ENCODE data around the gene RIN2. TPM values are rescaled to one million over a fixed set of nuclear protein-coding genes. Genes with fewer than 3 reads are reported as not detected.

The RIN2 gene
- total RNA-seq, 2 donors from 2014 or later, result 20.4 to 34.0 TPM

GRCh38 chr20:19789446-19789845 lies 31.4 kb downstream of the RIN2 start:
- 56 to 57% methylated on average over 2 of the region's 2 CpGs for WGBS, 2 donors
- H3K4me3 ChIP-seq, result no peak overlapping the region
- no peaks in the 10 kb centered on the region for H3K27me3 ChIP-seq
- no peaks in the 10 kb centered on the region for H3K36me3 ChIP-seq (replicated peaks in 1 of 2; ENCODE audit: insufficient read depth in 1 of 2, low read depth in 2 of 2)
- DNase-seq (no peak), ATAC-seq (no peak)
- no peak for TF ChIP-seq CTCF (IDR thresholded peaks at IDR 0.05)
- no peak for TF ChIP-seq POLR2A (IDR thresholded peaks at IDR 0.05)
- no peak overlapping the region for H3K27ac ChIP-seq
- peaks cover 16% of the 10 kb centered on the region for H3K4me1 ChIP-seq
- intact Hi-C loops (cut with DNase I), result loop anchor here (5.0 kb wide), 1 partner anchor 203 kb away; no protein-coding TSS in a partner anchor
- H3K9me3 ChIP-seq, result no peaks in the 10 kb centered on the region

DNA sequence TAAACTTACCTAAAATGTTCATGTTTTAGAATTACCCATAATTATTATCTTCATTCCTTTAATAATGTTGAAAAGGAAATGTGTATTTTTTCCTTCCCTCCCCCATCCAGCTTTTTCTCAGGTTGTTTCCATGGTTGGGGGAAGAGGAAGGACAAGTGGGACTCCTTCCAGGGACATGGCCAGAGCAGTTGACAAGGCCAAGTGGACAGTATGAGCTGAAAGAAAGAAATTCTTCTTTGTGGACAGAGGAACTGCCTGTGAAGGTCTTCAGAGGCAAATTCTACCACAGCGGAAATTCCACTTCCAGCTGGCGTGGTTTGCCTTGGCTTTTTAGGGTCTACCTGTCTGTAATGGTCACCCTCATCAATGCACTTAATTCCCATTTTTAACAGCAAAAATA lies 33.8 kb downstream of the RIN2 start:
- ATAC-seq, result no peak
- Histone ChIP-seq H3K4me1 (no peaks in the 10 kb centered on the region), H3K27me3 (no peaks in the 10 kb centered on the region), H3K27ac (no peak overlapping the region), H3K36me3 (replicated peaks in 1 of 2; ENCODE audit: insufficient read depth in 1 of 2, low read depth in 2 of 2) (no peaks in the 10 kb centered on the region), H3K9me3 (no peaks in the 10 kb centered on the region), H3K4me3 (no peak overlapping the region)
- TF ChIP-seq CTCF (IDR thresholded peaks at IDR 0.05) (no peak), POLR2A (IDR thresholded peaks at IDR 0.05) (no peak)
- WGBS, 2 donors, result 93 to 94% methylated on average over 2 of the region's 2 CpGs
- intact Hi-C loops (cut with DNase I), result no loop called here
- DNase-seq, result no peak

DNA sequence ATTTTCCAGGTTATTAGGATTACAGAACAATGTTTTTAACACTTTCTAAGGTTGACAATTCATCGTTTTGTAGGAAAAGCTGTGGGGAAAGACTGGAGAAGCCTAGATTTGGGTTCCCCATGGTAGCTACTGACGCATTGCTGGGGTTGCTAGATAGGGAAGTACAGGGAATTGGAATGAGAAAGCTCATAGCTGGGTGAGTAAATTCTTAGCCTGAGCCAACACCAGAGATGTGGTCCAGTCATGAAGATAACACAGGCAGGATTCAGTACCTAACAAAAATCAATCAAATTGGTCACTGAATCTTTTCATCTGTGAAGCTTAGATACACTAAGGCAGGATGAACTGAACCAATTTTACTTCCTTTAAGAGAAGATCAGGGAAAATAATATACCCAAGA lies 35.7 kb downstream of the RIN2 start:
- DNase-seq, result no peak
- no peak for ATAC-seq
- 90 to 100% methylated on average over 2 of the region's 2 CpGs for WGBS, 2 donors
- H3K9me3 ChIP-seq, result no peaks in the 10 kb centered on the region
- H3K36me3 ChIP-seq (replicated peaks in 1 of 2; ENCODE audit: insufficient read depth in 1 of 2, low read depth in 2 of 2), result no peaks in the 10 kb centered on the region
- TF ChIP-seq POLR2A (IDR thresholded peaks at IDR 0.05) (no peak), CTCF (IDR thresholded peaks at IDR 0.05) (no peak)
- H3K4me3 ChIP-seq, result no peak overlapping the region
- no peak overlapping the region for H3K27ac ChIP-seq
- H3K27me3 ChIP-seq, result no peaks in the 10 kb centered on the region
- no peaks in the 10 kb centered on the region for H3K4me1 ChIP-seq
- intact Hi-C loops (cut with DNase I), result no loop called here

DNA sequence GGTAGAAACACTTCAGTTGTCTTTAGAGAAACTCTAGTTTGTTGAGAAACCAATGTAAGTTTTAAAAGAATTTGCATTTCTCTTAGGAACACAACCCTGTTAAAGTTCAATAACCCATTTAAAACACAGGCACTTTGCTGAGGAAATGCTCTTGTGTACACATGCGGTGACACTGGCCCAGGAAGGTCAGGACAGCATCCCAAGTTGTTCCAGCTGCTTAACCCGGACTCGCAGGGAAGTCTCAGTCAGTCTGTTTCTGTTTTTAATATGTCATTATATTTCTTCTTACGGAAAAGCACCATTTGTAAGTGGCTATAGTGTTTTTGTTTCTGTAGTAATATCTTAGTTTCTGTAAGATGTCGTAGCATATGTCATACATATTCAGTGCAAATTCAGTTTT lies 36.9 kb downstream of the RIN2 start:
- DNase-seq, result no peak
- Histone ChIP-seq H3K27me3 (no peaks in the 10 kb centered on the region), H3K4me3 (no peak overlapping the region), H3K36me3 (replicated peaks in 1 of 2; ENCODE audit: insufficient read depth in 1 of 2, low read depth in 2 of 2) (no peaks in the 10 kb centered on the region), H3K4me1 (no peaks in the 10 kb centered on the region), H3K9me3 (no peaks in the 10 kb centered on the region), H3K27ac (no peak overlapping the region)
- no peak for ATAC-seq
- 79 to 80% methylated on average over 5 of the region's 5 CpGs for WGBS, 2 donors
- intact Hi-C loops (cut with DNase I), result no loop called here
- TF ChIP-seq POLR2A (IDR thresholded peaks at IDR 0.05) (no peak), CTCF (IDR thresholded peaks at IDR 0.05) (no peak)

DNA sequence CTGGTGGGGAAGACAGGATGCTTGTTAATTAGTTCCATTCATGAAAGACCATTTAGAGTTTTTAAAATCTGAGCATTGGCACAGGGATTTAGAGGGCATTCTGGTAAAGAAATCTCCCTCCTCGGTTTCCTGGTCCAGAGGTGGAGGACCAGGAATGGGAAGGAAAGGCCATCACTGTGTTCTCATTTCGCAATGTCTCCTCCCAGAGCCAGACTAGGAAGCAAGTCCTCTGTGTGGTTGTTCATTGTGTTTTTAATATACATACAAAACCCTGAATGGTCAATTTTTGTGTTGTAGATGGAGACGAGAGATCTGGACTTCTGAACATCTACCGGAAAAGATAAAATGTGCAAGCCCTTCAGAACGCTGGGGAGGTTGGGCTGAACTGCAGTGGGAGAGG lies 41.3 kb downstream of the RIN2 start:
- H3K27ac ChIP-seq, result no peak overlapping the region
- 83 to 94% methylated on average over 5 of the region's 5 CpGs for WGBS, 2 donors
- intact Hi-C loops (cut with DNase I), result no loop called here

More for the DNA sequence above, 41.3 kb downstream of the RIN2 start:
- ATAC-seq (no peak), DNase-seq (no peak)
- Histone ChIP-seq H3K27me3 (no peaks in the 10 kb centered on the region), H3K4me3 (no peak overlapping the region), H3K9me3 (no peaks in the 10 kb centered on the region), H3K4me1 (peaks cover 3% of the 10 kb centered on the region), H3K36me3 (replicated peaks in 1 of 2; ENCODE audit: insufficient read depth in 1 of 2, low read depth in 2 of 2) (no peaks in the 10 kb centered on the region)
- TF ChIP-seq CTCF (IDR thresholded peaks at IDR 0.05) (no peak), POLR2A (IDR thresholded peaks at IDR 0.05) (no peak)
